Measurements from ENCODE around the gene THY1.
A peak's percentile ranks its signal among the peaks of the same experiment; 100 is the strongest.

Gene THY1

DNA sequence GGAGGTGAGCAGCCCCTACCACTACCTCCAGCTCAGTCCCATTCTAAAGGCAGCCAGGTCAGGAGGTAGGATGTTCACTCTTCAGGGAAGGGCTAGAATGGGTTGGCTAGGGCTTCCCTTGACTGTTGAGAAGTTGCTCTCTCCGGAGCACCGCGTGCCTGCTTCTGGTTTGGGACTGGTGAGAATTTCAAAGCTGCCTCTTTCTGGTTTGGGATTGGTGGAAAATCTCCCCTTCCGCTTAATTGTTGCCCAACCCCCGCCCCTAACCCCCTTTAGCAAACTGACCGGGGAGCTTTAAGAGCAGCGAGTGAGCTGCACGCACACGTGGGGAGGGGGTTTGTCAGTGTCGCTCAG lies 42.2 kb downstream of the THY1 start:
- DNase-seq, result no peak

DNA sequence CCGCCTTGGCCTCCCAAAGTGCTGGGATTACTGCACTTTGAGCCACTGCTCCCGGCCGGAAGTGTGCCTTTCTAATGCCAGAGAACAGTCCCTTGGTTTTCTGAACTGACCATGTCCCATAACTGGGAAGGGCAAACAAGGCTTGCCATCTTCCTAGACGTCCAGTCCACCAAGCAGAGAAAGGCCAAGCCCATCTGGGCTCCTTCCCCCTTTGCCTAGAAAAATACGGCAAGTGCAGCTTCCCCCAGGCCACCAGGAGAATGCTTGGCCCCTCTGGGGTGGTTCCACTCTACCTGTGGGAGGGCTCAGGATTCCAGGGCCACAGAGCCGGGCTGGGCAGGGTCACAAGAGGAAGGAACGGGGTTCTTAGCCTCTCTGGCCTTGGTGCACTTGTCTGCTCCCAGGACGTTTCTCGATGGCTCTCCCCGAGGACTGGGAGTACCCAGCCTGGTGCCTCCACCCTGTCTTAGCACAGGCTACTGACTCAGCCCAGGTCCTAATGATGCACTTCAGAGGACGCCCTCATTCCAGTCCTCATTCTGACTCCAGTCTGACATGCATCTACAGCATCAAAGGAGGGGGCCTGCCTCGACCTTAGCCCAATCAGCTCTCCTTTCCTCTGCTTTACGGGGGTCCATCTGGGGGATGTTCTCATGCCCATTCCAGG lies 42.7 kb downstream of the THY1 start:
- no peak for DNase-seq

DNA sequence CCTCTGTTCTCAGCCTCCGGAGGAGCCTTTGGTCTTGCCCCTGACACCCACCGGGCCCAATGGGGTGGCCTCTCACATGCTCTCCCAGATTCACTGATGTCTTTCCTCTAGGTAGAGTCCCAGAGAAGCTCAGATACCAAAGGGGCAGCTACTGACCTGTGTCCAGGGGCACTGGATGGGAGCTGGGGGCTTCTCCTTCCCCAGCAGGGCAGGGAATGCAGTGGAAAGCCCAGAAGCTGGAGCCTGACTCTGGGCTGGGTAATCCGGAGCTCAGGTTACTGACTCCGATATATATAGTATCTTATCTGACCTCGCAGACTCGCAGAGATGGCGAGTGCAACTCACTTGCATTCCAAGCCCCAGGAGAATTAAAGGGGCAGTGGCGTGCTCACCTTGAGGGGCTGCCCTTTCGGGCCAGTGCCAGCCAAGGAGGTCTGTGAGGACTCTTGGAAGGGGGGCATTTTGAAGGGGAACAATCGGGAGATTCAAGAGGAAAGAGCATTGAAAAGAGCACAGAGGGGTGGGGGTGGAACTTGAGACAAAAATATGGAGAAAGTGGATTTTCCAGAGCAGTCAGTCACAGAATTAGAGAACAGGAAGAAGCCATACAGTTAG lies 44.0 kb downstream of the THY1 start:
- no peak for DNase-seq

DNA sequence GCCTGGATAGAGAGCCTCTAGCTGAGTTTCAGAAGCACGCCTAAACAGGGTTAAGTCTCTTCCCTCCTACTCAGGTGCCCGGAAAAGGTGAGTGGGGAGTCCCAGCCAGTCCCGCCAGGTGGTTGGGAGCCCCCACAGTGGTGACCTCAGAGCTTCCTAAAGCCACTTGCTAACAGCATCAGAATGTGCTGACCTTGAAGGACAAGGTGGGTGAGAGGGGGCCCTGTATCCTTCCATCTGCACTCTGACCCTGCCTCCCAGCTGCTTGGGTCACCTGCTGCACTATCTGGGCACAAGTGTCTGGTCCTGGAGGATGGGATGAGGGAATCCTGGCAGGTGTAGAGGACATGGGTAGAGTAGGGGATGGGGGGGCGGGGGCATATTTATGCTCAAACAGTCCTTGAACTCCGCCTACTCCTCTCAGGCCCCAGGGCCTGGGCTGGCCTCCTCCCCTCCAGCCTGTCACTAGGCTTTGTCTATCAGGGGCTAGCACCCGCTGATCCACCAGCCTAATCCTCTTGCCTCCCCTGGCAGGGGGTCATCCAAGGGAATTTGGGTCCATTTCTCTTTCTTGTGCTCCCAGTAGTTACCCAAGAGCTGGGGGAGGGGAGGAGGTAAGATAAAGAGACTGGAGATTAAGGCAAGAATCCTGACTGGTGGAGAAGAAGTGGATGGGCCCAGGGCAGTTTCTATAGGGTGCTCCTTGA lies 44.9 kb downstream of the THY1 start:
- no peak for DNase-seq

DNA sequence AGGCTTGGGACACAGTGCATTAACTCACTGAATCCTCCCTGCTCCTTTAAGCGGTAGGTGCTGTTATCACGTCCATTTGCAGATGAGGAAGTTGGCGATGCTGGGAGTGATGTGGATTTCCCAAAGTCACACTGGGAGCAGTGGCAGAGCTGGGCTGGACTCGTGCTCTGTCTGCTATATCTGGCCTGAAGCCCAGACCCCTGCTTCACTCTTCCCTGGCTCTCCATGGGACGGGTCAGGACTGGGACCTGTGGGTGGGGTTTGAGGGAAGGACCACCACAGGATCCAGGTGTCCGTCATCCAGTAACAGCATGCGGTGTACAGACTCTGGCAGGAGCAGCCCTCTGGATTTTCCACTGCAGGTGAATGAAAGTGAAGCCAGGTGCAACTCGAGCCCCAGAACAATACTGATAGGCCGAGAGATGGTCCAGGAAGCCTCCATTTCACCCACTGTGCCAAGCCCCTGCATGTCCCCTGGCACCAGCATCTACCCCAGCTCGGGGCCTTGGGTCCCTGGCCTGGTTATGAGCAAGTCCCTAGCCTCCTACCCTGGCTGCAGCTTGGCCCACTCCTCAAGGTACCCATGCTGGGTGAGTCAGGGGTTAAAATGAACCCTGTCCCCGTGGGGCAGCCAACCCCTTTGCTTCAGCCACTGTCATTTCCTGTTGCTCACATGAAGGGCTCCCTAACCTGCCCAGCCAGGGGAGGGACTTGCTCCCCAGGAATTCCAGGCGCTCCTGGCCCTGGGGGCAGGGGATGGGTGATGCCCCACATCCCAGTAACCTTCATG lies 45.7 kb downstream of the THY1 start:
- DNase-seq, result no peak

DNA sequence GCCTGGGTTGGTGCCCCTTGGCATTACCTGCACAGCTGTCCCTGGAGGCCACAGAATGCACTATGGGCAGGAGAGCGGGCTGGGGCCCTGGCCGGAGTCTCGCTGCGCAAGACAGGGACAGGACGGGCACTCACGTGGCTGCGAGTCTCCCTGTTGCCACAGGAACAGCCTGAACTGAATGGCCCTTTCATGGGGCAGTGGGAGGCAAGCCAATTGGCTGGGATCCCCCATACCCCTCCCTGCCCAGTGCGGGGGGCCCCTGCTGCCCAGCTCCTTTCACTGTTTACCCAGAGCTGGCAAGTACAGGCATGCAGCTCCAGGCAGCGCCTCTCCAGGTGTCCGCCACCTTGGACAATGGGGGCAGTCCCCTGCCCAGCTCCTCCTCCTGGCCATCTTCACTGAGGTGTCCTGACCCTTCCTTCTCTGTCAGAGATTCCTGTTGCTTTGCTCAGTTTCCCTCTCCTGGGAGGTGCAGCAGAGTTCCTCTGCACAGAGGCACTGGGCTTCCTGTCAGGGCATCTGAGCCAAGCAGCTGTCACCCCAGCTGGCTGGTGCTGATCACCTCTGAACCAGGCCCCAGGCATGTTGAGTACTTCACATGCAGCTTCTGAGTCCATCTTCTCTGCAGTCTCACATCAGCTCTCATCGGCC lies 46.6 kb downstream of the THY1 start:
- no peak for DNase-seq

DNA sequence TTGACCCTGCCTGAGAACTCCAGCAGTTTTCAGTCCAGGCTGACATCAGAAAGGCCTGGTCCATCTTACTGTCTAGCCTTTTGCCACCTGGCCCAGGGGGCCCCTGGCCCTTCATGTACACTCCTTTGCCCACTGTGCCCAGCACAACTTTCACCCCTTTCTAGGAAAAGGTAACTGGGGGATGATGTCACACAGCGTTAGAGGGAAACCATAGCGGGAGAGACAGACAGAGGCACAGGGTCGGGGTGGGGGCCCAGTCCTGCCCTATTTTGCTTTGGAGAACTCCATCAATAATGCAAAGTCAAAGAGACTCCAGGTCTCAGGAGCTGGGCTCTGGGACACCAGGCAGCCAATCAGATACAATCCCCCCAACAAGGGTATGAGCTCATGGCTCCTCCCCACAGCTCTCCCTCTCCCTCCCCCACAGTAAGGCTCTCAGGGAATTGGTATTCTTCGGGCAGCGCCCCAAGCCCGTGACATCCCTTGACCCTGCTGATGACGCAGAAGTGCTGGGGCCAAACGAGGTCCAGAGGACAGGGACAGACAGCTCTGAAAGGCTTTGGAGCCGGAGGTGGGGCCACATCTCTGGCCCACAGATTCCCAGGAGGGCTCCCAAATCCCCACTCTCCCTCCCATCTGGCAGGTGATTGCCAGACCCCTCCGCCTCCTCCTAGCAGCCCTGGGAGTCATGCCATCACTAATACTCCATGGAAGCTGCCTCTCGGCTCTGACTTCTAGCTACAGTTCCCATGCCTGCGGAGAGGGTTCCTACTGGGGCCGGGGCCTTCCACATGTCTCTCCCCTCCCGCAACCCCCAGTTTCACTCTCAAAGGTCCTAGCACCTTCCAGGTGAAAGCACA lies 47.4 kb downstream of the THY1 start:
- no peak for DNase-seq

DNA sequence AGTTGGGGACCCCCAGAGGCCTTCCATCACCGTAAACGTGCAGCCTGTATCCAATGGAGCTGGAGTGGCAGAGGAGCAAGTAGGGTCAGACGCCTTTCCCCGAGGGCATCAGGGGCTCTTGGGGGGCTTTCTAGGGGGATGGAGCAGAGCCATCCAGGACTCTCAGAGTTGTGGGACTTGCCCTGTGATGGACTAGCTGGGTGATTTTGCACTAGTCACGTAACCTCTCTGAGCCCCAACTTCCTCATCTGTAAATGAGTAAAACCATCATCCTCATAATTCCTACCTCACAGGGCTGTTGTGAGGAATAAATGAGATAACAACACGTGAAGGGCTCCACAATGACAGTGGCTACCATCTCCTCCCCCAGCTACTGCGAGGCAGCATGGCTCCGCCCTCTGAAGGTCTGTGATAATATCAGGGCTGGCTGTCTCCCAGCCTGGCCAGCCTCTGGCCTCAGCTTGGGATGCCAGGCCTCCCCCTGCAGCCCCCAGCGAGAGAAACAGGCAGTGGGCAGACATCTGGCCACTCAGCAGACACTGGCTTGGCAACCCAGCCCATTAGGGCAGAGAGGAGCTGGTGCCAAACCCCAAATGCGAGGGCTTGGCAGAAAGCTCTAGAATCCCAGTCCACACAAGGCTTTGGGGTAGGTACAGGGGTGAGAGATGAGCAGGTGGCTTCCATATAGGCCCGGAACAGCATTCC lies 48.2 kb downstream of the THY1 start:
- DNase-seq, result no peak

DNA sequence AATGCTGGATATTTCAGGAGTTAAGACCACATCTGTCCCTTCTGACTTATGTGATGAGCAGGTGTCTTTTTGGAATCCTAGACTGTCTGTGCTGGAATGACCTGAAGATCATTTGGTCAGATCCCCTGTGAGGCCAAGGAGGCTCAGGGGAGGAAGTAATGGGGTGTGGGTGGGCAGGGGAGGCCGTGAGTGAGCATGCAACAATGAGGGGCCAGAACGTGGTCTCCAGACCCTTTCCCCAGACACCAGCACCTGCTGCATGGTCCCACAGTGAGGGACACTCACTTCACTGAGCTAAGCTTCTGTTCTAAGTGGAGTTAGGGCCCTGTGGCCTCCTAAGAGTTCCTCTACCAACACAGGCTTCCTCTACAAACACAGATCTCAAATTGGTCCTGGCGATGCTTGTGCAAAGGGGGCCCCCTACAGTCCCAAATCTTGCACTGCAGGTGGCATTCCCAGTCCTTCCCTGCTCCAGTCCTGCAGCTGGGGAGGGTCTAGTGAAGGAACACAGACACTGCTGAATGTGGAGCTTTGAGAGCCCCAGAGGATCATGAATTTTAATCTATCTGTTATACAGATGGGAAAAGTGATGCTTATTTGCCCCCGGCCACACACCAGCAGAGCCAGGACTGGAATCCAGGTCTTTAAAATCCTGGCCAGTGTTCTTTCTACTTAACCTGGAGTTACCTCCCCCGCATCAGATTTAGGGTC lies 48.9 kb downstream of the THY1 start:
- peak; percentile 31 for DNase-seq

DNA sequence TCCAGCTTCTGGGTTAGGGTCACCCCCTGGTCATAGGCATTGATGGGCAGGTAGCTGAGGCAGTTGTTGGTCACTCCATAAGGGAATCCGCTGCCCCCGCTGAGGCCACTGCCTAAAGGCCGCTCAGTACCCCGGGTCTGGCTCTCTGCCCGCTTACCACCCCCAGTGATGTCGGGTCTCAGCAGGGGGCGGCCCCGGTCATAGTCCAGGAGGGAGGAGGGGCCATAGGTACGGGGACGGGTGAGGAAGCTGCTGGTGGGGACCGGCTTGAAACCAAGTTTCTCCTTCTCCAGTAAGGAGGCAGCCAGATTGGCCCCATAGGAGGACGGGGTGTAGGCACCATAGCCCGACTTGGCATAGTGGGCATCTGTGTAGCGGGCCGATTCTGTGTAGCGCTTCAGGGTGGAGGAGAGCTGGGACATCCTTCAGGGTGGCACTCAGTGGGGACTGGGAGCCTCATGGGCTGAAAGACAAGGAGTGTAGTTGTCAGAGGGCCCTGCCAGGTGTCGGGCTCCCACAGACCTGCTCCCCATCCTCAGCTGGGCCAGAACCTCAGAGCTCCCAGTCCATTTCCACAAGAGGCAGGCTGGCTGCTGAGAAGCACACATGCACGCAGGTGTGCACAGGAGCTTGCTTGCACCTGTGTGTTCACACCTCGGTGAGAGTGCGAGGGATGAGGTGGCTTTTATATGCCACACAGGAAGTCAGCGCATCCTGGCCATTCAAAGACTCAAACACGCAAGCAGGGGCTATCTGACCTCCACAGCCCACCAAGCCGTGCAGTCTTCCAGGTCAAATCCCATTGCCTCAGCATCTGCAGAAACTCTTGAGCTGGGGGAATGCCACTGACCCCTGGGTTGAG lies 49.7 kb downstream of the THY1 start:
- no peak for DNase-seq

DNA sequence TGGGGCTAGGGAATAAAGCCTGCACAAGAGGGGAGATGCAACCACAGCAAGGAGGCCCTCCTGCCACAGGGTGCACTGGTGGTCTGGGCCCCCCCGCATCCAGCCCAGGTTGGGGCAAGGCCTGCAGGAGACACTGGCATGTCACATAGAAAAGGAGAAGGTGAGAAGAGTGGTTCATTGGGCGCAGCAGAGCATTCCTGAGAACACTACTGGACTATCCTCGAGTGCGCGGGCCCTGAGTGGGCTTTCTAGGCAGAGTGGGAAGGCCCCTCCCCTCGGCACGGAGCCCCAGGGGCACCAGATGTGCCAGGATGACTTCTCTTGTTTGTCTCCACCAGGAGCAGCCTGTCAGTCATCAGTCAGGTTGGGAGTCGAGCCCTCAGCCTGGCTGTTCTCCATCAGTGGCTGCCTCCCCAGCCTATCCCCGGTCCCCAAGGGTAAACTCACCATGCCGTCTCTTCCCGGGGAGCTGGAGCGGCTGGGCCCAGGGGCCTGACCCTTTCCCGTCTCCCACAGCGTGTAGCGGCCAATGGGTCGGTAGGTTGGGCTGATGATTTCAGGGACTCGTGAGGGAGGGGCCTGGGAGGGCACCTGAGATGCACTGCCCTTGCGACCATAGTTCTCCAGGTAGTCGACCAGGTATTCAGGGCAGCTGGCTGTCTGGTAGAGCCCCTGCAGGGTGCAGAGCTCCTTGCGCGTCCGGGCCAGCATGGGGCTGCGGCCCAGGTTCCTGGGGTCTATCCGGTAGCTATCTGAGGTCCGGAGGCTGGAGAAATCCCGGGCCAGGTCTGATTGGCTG lies 50.5 kb downstream of the THY1 start:
- no peak for DNase-seq

DNA sequence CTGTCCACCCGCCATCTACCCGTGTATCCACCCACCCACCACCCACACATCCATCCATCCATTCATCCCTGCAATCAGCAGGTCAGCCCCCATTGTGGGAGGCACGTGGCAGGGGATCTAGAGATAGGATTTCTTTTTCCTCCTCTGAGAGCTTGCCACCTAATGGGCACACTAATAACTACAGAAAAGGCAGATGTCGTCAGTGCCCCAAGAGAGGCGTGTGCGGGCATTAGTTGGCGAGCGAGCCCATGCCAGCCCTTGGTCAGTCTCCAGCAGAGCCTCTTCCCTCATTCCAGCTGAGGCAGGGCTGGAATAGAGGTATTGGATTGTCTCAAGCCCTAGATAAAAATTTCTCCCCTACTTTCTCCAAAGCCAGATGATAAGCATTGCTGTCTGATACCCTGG lies 51.2 kb downstream of the THY1 start:
- no peak for DNase-seq

DNA sequence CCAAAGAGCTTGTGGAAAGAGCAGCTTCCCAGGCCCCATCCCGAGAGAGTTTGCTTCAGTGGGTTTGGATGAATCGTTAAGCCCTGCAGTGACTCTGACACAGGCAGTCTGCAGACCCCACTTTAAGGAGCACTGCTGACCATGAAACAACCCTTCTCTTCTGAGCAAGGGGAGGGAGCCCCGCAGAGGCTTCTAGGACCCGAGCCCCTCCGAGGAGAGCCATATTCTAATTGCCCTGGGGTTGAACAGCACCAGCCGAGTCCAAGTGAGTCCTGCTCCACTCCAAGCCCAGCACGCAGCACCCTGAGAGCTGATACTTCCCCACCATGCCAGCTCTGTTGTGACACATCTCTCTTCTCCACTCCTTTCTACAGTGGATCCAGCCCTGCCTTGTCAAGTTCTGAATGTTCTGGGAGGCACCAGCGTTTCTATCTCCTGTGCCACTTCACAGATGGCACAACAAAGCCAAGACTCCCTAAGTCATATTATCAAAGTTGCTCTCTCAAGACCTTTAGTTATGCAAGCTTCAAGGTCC lies 51.8 kb downstream of the THY1 start:
- no peak for DNase-seq

DNA sequence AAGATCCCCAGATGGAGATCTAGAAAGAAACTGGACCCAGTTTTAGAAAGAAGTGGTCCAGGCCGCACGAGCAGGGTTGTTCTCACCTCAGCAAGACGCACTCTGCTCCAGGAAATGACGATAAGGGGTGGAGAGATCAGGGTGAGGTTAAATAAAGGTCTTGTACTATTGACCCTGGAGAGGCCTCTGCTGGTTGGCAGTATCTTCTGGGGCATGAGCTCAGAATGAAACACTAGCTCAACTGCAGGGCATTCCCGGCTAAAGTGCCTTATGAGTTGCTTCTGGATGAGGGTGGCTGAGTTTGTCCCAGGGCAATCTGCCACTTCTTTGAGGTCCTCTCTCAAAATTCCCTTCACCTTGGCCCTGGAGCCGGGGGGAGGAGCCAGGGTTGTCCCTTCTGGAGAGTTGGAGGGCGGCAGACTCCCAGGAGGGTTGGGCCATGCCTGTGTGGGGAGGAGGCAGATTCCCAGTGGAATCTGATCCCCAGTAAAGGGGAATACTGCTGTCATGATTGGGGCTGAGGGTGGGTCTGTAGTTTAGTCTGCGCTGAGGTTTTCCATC lies 52.4 kb downstream of the THY1 start:
- DNase-seq, result no peak

DNA sequence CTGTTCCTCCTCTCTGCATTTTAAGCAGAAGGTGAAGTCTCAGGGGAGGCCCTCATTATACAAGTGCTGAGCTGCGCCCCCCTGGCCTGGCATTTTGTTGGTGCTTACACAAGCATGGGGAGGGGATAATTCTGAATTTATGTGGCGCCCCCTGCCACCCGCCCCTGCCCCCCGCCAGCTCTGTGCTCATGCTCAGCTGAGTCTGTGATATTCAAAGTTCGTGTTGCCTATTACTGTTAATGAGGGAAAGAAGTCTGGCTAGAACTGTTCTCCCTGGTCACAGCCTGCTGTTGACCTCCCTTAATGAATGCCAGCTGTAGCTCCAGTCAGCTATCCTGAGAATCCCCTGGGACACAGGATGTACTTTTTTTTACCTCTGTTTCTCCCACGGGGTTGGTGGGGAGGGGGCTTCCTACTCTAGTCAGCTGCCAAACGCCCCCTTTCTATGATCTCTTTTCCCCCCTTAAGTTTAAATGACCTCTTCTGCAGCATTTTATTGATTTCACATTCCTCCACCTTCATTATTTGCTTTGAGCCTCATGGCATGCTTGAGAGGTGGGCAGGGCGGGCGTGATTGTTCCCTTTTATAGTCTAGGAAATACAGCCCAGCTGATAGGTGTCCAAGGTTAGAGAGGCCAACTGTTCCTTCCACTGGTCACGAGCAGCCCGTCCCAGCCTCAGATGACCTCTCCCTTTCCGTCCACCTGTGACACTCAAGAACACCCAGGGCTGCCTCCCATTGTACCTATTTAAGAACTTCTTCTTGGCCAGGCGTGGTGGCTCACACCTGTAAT lies 53.6 kb downstream of the THY1 start:
- no peak for DNase-seq

DNA sequence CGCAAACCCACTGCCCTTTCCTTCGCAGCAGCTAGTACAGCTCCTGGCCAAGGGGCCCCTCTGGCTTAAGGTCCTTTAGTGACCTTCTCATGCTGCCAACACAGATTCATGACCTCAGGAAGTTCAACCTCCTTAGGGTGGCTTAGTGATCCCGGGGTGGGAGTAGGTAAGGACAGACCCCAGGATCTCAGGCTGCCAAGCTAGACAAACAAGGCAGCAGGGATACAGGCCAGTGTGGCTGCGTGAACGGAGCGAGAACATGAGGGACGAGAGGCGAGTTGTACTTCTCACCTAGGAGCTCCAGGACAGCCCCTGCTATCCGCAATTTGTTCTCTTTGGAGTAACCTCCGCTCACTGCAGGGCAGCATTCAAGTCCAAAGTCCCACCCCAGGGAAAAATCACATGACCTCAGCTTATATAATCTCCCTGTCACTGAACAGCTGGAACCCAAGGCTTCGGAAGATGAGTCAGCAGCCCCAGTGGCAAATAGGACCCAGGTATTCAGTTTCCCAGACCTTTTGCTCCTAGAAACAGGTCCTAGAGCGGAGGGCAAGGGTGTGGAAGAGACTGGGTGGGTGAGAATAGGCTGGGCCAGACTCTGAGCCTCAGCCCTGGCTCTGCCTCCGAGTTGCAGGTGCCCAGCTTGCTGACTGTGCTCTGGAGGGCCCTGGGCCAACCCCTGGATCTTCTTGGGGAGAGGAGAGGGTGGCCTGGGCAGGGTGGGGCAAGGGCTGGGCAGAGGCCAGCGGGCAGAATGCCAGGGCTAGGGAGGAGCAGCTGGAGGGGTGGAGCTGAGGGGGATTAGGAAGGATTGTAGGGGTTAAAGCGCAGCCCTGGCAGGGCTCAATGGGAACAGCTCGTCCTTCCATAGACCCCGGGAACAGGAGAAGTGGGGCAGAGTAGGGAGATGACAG lies 54.6 kb downstream of the THY1 start:
- no peak for DNase-seq

Measured in activated CD4-positive, alpha-beta T cell treated with anti-CD3 and anti-CD28 coated beads, Interleukin-2, amount 50 U/mL, for 1 hour (primary cell).